Keratinocyte (primary cell): ENCODE measurements around the gene ID1. TPM values are rescaled to one million over a fixed set of nuclear protein-coding genes. Genes with fewer than 3 reads are reported as not detected.
A peak's percentile ranks its signal among the peaks of the same experiment; 100 is the strongest.

Source experiments
- DNase-seq: peaks from one replicate; pipeline ENCODE4 v3.0.0-alpha.2; 2011; ENCODE audit warnings: low read depth, missing footprints, low spot score
- FAIRE-seq: peaks from 2 replicates; lab custom pipeline; 2011; peaks lifted over from hg19 to GRCh38; lab: Jason Lieb, UNC
- H2AFZ ChIP-seq: 2 replicates; pipeline ENCODE4 v1.6.0; 2012; ENCODE audit warnings: low read length, control low read depth, inconsistent platforms; ENCODE audit not compliant: control insufficient read depth
- H3K27ac ChIP-seq: 2 replicates; pipeline ENCODE4 v1.5.1; 2011; ENCODE audit warnings: low read length; ENCODE audit not compliant: control insufficient read depth, insufficient read depth
- H3K27me3 ChIP-seq: 3 replicates; pipeline ENCODE4 v1.6.0; 2011; ENCODE audit warnings: low read length; ENCODE audit not compliant: control insufficient read depth, insufficient read depth; ENCODE audit errors: extremely low read depth
- H3K36me3 ChIP-seq, 2 experiments: 2 replicates in 1 of 2; 3 replicates in 1 of 2; pipeline ENCODE4 v1.5.1; 2011; ENCODE audit warnings: low read length in 2 of 2, mild to moderate bottlenecking in 1 of 2; ENCODE audit not compliant: control insufficient read depth in 2 of 2, insufficient read depth in 2 of 2; ENCODE audit errors: extremely low read depth in 1 of 2
- H3K4me1 ChIP-seq: 3 replicates; pipeline ENCODE4 v1.5.1; 2011; ENCODE audit warnings: low read length; ENCODE audit not compliant: control insufficient read depth, insufficient read depth; ENCODE audit errors: extremely low read depth
- H3K4me2 ChIP-seq: 3 replicates; pipeline ENCODE4 v1.6.0; 2011; ENCODE audit warnings: low read depth, low read length; ENCODE audit not compliant: control insufficient read depth, insufficient read depth; ENCODE audit errors: extremely low read depth
- H3K4me3 ChIP-seq, 3 experiments: fragments of 200-600 bp in 1 of 3; sonication (generic) in 1 of 3; 2 replicates in 2 of 3; 3 replicates in 1 of 3; pipeline ENCODE4 v1.5.1; 2011 to 2016; ENCODE audit warnings: low read length in 3 of 3, mild to moderate bottlenecking in 3 of 3, control low read depth in 2 of 3, inconsistent platforms in 1 of 3, low read depth in 1 of 3, mixed read lengths in 1 of 3, mixed run types in 1 of 3, moderate library complexity in 1 of 3; ENCODE audit not compliant: control insufficient read depth in 2 of 3, insufficient read depth in 2 of 3; ENCODE audit errors: extremely low read depth in 1 of 3
- H3K79me2 ChIP-seq: 2 replicates; pipeline ENCODE4 v1.6.0; 2012; ENCODE audit warnings: low read length; ENCODE audit not compliant: control insufficient read depth, insufficient read depth
- H3K9ac ChIP-seq: 3 replicates; pipeline ENCODE4 v1.6.0; 2011; ENCODE audit warnings: low read length; ENCODE audit not compliant: control insufficient read depth, insufficient read depth; ENCODE audit errors: extremely low read depth
- H3K9me1 ChIP-seq: 3 replicates; pipeline ENCODE4 v1.6.0; 2011; ENCODE audit warnings: low read length; ENCODE audit not compliant: control insufficient read depth, insufficient read depth; ENCODE audit errors: extremely low read depth
- H3K9me3 ChIP-seq: 2 replicates; pipeline ENCODE4 v1.5.1; 2012; ENCODE audit warnings: low read depth, low read length; ENCODE audit not compliant: control insufficient read depth
- H4K20me1 ChIP-seq: 3 replicates; pipeline ENCODE4 v1.6.0; 2011; ENCODE audit warnings: low read length; ENCODE audit not compliant: control insufficient read depth, insufficient read depth; ENCODE audit errors: extremely low read depth
- EZH2 ChIP-seq: IDR thresholded peaks from one replicate; pipeline ENCODE4 v1.6.1; 2012; ENCODE audit warnings: inconsistent platforms, mild to moderate bottlenecking, low read length, moderate library complexity
- dilution Hi-C: fragments of 300-500 bp; cut with MboI; formaldehyde crosslinking; loops from one replicate; pipeline ENCODE4 v1.7.0; 2020; ENCODE audit warnings: low sequenced_read_pairs; ENCODE audit not compliant: extremely low pct_ligation_motif_present
- polyA plus RNA-seq, 5 experiments: library from polyadenylated mRNA; depleted of rRNA in 3 of 5; stranded (reverse) in 3 of 5; stranded (forward) in 1 of 5; unstranded in 1 of 5; fragments of >200 nt; gene quantifications; 1 replicate in 1 of 5; 2 replicates in 3 of 5; 3 replicates in 1 of 5; pipeline versions ENCODE4 v1.2.1 to v1.2.3, GENCODE V29; 2011 to 2012; ENCODE audit warnings: missing spikeins in 2 of 5, low read depth in 1 of 5, low replicate concordance in 1 of 5
- TF ChIP-seq, protein P1 (sequence below), 3 experiments: IDR thresholded peaks in 1 of 3; conservative IDR thresholded peaks in 1 of 3; optimal IDR thresholded peaks in 1 of 3; 2 replicates in 2 of 3; 3 replicates in 1 of 3; pipeline versions ENCODE3 to v1.5.1; 2011; ENCODE audit warnings: low read length in 3 of 3, mild to moderate bottlenecking in 3 of 3, moderate library complexity in 2 of 3, control low read depth in 1 of 3, inconsistent platforms in 1 of 3; ENCODE audit not compliant: insufficient read depth in 2 of 3; ENCODE audit errors: extremely low read depth in 1 of 3

ID1 gene
- polyA plus RNA-seq, 1 donor (not counting 4 experiments of a cell fraction or from before 2014, with no cell fraction given), result 24.4 TPM

DNA sequence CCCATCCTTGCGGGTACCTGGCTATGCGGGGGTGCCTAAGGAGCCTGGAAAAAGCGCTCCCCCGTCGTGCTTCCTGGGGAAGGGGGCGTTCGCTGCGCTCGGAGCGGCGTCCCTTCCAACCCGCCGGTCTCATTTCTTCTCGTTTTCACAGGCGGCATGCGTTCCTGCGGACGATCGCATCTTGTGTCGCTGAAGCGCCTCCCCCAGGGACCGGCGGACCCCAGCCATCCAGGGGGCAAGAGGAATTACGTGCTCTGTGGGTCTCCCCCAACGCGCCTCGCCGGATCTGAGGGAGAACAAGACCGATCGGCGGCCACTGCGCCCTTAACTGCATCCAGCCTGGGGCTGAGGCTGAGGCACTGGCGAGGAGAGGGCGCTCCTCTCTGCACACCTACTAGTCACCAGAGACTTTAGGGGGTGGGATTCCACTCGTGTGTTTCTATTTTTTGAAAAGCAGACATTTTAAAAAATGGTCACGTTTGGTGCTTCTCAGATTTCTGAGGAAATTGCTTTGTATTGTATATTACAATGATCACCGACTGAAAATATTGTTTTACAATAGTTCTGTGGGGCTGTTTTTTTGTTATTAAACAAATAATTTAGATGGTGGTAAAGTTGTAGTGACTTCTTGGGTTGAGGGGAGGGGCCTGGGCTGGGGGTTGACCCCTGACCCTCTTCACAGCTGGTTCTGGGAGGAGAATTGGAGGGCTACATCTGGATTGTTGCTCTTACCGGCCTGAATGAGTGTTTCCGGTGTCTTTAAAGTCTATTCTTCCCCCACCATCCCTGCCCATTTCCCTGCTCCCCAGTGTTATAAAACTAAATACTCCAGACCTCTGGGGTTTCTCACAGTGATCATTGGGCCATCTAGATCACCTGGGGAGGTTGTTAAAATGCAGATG lies 1.1 kb downstream of the ID1 start:
- Histone ChIP-seq H3K9me3 (no peaks in the 10 kb centered on the region), H3K27ac (peak overlapping the region; percentile 77), H3K79me2 (peaks cover 15% of the 10 kb centered on the region), H3K36me3 (no peaks in the 10 kb centered on the region), H3K9me1 (no peaks in the 10 kb centered on the region), H3K27me3 (no peaks in the 10 kb centered on the region), H3K4me3 (peak overlapping the region; percentile 83 to 97 (median 96)), H4K20me1 (no peaks in the 10 kb centered on the region), H2AFZ (peak overlapping the region; percentile 20), H3K4me1 (peaks cover 47% of the 10 kb centered on the region), H3K9ac (peak overlapping the region; percentile 94), H3K4me2 (peak overlapping the region; percentile 91)
- DNase-seq, result no peak
- no peak for TF ChIP-seq EZH2
- TF ChIP-seq, protein P1, sequence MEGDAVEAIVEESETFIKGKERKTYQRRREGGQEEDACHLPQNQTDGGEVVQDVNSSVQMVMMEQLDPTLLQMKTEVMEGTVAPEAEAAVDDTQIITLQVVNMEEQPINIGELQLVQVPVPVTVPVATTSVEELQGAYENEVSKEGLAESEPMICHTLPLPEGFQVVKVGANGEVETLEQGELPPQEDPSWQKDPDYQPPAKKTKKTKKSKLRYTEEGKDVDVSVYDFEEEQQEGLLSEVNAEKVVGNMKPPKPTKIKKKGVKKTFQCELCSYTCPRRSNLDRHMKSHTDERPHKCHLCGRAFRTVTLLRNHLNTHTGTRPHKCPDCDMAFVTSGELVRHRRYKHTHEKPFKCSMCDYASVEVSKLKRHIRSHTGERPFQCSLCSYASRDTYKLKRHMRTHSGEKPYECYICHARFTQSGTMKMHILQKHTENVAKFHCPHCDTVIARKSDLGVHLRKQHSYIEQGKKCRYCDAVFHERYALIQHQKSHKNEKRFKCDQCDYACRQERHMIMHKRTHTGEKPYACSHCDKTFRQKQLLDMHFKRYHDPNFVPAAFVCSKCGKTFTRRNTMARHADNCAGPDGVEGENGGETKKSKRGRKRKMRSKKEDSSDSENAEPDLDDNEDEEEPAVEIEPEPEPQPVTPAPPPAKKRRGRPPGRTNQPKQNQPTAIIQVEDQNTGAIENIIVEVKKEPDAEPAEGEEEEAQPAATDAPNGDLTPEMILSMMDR (optimal IDR thresholded peaks at IDR 0.05 in 1 of 3, IDR thresholded peaks at IDR 0.05 in 1 of 3, conservative IDR thresholded peaks at IDR 0.05 in 1 of 3; ENCODE audit: extremely low read depth in 1 of 3, insufficient read depth in 2 of 3, low read length in 3 of 3), result peak in 1 of 3 experiments; percentile 30
- dilution Hi-C loops, result no loop called here
- FAIRE-seq, result no peak

DNA sequence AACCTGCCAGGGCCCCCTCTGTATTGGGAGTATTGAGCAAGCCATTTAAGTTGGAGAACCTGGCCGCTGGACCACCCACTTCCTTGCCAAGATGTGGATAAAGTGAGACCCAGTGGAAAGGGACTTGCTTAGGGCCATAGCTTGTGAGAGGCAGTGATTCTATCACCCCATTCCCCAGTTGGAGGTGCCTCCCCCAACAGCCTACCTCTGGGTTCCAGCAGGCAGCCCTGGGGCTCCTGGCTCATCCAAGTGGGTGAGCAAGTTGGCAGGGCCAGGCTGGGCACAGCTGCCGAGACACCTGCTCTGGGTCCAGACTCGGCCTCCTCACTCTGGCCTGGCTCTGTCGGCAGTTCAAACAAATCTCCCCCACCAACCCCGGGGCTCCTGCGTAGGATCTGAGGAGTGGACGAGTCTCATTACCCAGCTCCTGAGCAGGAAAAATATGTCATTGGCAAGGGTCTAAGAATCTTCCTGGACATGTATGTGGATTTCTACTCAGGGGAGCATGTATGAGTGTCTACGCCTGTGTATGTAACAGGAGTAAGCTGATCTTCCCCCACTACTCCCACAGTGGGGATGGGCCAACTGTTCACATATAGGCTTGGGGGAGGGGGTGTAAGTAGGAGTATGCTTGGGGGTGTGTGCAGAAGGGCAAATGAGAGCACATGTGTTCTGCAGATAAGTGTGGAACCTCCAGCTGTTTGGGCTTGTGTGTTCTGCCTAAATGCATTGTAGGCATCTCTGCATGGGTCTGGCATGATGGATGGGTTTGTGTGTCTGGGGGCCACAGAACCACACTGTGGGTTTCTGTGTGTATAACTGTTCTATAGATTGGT lies 1.9 kb downstream of the ID1 start:
- peaks cover 54% of the 10 kb centered on the region for H3K4me1 ChIP-seq
- H2AFZ ChIP-seq, result no peak overlapping the region
- no peaks in the 10 kb centered on the region for H3K27me3 ChIP-seq
- peak overlapping the region; percentile 77 for H3K27ac ChIP-seq
- H3K9me1 ChIP-seq, result no peaks in the 10 kb centered on the region
- no peaks in the 10 kb centered on the region for H3K36me3 ChIP-seq
- DNase-seq (no peak), FAIRE-seq (no peak)
- no peak for TF ChIP-seq EZH2
- TF ChIP-seq, protein P1 (optimal IDR thresholded peaks at IDR 0.05 in 1 of 3, IDR thresholded peaks at IDR 0.05 in 1 of 3, conservative IDR thresholded peaks at IDR 0.05 in 1 of 3; ENCODE audit: extremely low read depth in 1 of 3, insufficient read depth in 2 of 3, low read length in 3 of 3), result no peak
- peak overlapping the region; percentile 83 to 97 (median 96) for H3K4me3 ChIP-seq
- H3K9me3 ChIP-seq, result no peaks in the 10 kb centered on the region
- peak overlapping the region; percentile 94 for H3K9ac ChIP-seq
- no peaks in the 10 kb centered on the region for H4K20me1 ChIP-seq
- dilution Hi-C loops, result no loop called here
- H3K79me2 ChIP-seq, result peaks cover 15% of the 10 kb centered on the region
- peak overlapping the region; percentile 91 for H3K4me2 ChIP-seq
